ENCODE results near the gene AHRR.
"Not testable (repeated sequence)": the region's sequence is repeated elsewhere in the genome, so short reads cannot be mapped to it uniquely, and the experiment has no call there.

The AHRR gene

GRCh38 chr5:398475-399295, 77.2 kb downstream of the AHRR start:
- DNase-seq = no peak

- DNase-seq = no peak
Observed at GRCh38 chr5:399296-400281, 78.1 kb downstream of the AHRR start.

GRCh38 chr5:400282-401145, 79.0 kb downstream of the AHRR start:
- DNase-seq = no peak

- no peak for DNase-seq
Observed at GRCh38 chr5:401146-402034, 79.9 kb downstream of the AHRR start.

DNA sequence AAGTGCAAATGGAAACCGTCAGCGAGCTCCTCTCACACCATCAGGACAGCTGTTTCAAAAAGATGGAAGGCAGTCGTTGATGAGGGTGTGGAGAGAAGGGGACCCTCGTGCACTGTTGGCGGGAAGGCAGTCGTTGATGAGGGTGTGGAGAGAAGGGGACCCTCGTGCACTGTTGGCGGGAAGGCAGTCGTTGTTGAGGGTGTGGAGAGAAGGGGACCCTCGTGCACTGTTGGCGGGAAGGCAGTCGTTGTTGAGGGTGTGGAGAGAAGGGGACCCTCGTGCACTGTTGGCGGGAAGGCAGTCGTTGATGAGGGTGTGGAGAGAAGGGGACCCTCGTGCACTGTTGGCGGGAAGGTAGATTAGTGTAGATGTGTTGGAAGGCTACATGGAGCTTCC, 80.7 kb downstream of the AHRR start:
- DNase-seq = not testable (repeated sequence)

DNA sequence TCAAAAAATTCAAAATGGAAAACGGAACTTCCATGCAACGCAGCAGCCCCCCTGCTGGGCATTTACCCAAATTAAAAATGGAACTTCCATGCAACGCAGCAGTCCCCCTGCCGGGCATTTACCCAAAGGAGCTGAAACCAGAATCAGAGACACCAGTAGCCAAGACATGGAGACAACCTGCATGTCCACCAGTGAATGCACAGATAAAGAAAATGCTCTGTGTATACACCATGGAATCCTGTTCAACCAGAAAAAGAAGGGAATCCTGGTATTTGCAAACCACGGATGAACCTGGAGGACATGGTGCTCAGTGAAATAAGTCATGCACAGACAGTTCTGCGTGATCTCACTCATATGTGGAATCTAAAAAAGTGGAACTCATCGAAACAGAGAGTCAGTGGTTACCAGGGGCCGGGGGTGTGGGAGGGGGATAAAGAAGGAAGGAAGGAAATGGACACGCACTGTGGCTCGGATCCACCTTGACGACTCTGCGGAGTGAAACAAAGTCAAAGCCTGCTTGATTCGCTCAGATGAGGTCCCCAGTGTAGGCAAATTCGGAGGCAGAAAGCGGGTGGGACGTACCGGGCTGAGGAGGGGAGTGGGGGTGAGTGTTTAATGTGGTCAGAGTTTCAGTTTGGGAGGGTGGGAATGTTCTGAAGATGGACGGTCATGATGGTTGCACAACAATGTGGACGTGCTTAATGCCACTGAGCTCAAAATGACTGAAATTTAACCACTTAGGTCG, 81.3 kb downstream of the AHRR start:
- no peak for DNase-seq

GRCh38 chr5:403995-404394, 82.5 kb downstream of the AHRR start:
- DNase-seq = no peak

DNA sequence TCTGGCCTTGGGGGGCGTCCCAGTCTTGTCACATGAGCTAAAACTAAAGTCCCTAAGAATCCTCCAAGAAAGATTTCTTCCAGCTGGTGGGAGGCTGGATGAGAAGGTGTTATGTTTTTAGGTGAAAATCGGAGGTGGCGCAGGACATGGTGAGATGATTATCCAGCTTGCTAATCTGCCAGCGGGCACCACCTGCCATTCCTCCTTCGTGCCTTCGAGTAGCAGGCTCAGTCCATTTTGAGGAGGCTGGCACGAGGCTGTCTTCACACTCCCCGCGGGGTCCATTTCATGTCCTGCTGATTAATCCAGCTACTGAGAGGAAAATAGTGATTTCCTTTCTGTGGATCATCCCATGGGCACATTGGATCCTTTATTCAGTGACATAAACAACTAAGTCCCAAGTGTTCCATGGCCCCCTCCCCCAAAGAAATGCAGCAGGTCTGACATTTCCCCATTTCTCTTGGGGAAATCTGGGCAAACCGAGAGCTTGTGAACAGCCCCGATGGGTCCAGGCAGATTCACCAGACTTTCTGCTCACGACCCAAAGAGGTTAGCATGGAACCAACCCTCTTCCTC, 83.2 kb downstream of the AHRR start:
- no peak for DNase-seq

DNA sequence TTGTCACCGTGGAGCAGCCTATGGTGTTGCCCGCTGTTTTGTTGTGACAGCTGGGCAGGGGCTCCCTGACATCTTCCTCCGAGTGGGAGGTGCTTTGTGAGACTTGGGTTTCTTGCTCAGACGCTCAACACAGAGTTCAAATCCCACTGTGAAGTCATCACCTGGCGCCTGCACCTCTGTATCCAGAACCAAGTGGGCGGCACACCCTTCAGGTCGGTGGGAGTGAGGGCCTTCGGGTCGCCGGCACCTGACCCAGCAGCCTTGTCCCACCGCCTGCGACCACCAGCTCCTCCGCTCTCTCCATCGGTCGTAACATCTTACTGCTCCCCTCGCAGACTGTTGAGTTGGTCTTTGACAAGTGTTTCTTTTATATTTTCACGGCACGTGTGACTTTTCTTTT, 83.9 kb downstream of the AHRR start:
- no peak for DNase-seq

GRCh38 chr5:406041-406440, 84.5 kb downstream of the AHRR start:
- DNase-seq = no peak

DNA sequence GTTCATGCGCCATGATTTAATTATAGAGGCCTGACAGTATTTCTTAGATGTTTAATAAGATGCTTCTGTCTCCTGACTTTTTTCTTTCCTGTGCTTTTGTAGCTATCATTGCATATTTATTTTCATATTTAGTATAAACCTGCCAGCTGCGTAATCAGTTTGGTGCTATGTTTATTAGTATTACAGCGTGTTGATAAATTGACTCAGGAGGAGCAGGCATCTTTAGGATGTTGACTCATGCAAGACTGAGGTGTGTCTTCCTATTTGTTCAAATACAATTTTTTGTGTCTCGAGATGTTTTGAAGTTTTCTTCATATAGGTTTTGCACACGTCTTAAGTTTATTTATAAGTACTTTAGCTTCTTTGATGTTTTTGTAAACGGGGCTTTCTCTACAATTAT, 85.5 kb downstream of the AHRR start:
- DNase-seq = no peak

GRCh38 chr5:407801-408268, 86.3 kb downstream of the AHRR start:
- DNase-seq = no peak

GRCh38 chr5:410911-411517, 89.5 kb downstream of the AHRR start:
- no peak for DNase-seq

GRCh38 chr5:411728-412127, 90.2 kb downstream of the AHRR start:
- no peak for DNase-seq

GRCh38 chr5:414991-415927, 93.7 kb downstream of the AHRR start:
- not testable (repeated sequence) for DNase-seq

- DNase-seq = no peak
Observed at GRCh38 chr5:415928-416635, 94.6 kb downstream of the AHRR start.

DNA sequence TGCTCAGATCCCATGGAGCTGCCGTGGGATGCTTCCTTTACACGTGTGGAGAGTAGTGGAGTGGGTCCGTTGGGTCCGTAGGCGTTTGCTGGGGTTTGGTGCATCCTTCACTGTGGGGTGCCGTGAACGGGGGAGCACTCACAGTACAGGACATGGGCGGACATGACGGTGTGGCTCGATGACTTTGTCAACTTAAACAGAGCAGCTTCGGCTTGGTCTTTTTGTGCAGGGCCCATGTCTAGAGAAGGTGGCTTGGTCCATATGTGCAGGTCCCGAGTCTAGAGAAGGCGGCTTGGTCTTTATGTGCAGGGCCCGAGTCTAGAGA, 95.1 kb downstream of the AHRR start:
- no peak for DNase-seq

Data from activated CD4-positive, alpha-beta T cell treated with anti-CD3 and anti-CD28 coated beads for 4 hours (primary cell).